ENCODE data around the gene COL23A1.

GRCh38 chr5:178537467-178538371 lies 52.5 kb downstream of the COL23A1 start:
- TF ChIP-seq POLR2A (IDR thresholded peaks at IDR 0.05), result no peak
- TF ChIP-seq CTCF (IDR thresholded peaks at IDR 0.05), result no peak

Data from lower leg skin (tissue), 3 donors.